HEK293T (cell line): Measurements from ENCODE around the gene RAD51B.

Source experiments
- CTCF ChIA-PET: fragments of 350-600 bp; formaldehyde crosslinking; extraction: SDS; loops from one replicate; lab custom pipeline; 2021; ENCODE audit warnings: antibody characterized with exemption, inconsistent platforms; lab: Yijun Ruan, JAX
- POLR2A ChIA-PET: fragments of 350-600 bp; formaldehyde crosslinking; extraction: SDS; loops from one replicate; lab custom pipeline; 2020; ENCODE audit warnings: antibody characterized with exemption, inconsistent platforms; lab: Yijun Ruan, JAX
- DNase-seq: peaks from one replicate; pipeline ENCODE4 v3.0.0; 2012; ENCODE audit warnings: mixed read lengths; ENCODE audit errors: extremely low spot score
- ARNT ChIP-seq: fragments of 450-650 bp; IDR thresholded peaks from 2 replicates; pipeline ENCODE4 v1.6.1; 2017; ENCODE audit warnings: mild to moderate bottlenecking
- BHLHE40 ChIP-seq: fragments of 450-650 bp; IDR thresholded peaks from 2 replicates; pipeline ENCODE4 v1.6.1; 2016; ENCODE audit warnings: mild to moderate bottlenecking, moderate library complexity, borderline replicate concordance
- CTBP1 ChIP-seq: fragments of 450-650 bp; IDR thresholded peaks from 2 replicates; pipeline ENCODE4 v1.6.1; 2016; ENCODE audit warnings: borderline replicate concordance
- ELF4 ChIP-seq: fragments of 450-650 bp; IDR thresholded peaks from 2 replicates; pipeline ENCODE4 v1.6.1; 2017; ENCODE audit warnings: antibody characterized with exemption
- FOXA1 ChIP-seq: fragments of 450-650 bp; IDR thresholded peaks from 2 replicates; pipeline ENCODE4 v1.6.1; 2016; ENCODE audit warnings: mild to moderate bottlenecking
- FOXK2 ChIP-seq: fragments of 450-650 bp; IDR thresholded peaks from 2 replicates; pipeline ENCODE4 v1.6.1; 2016; ENCODE audit warnings: mild to moderate bottlenecking
- FOXM1 ChIP-seq: fragments of 450-650 bp; IDR thresholded peaks from 2 replicates; pipeline ENCODE4 v1.6.1; 2017; ENCODE audit warnings: mild to moderate bottlenecking, borderline replicate concordance
- HDGF ChIP-seq: fragments of 450-650 bp; IDR thresholded peaks from 2 replicates; pipeline ENCODE4 v1.6.1; 2017; ENCODE audit warnings: antibody characterized with exemption, borderline replicate concordance
- L3MBTL2 ChIP-seq: fragments of 450-650 bp; conservative IDR thresholded peaks from 2 replicates; pipeline ENCODE4 v1.6.1; 2016; ENCODE audit warnings: mild to moderate bottlenecking
- LEF1 ChIP-seq: fragments of 450-650 bp; IDR thresholded peaks from 2 replicates; pipeline ENCODE4 v1.6.1; 2017; ENCODE audit warnings: mild to moderate bottlenecking, borderline replicate concordance
- NFRKB ChIP-seq: fragments of 450-650 bp; IDR thresholded peaks from 2 replicates; pipeline ENCODE4 v1.6.1; 2016; ENCODE audit warnings: mild to moderate bottlenecking, moderate library complexity
- SP1 ChIP-seq: fragments of 450-650 bp; IDR thresholded peaks from 2 replicates; pipeline ENCODE4 v1.6.1; 2017
- SUZ12 ChIP-seq: fragments of 450-650 bp; IDR thresholded peaks from 2 replicates; pipeline ENCODE4 v1.6.1; 2016; ENCODE audit warnings: mild to moderate bottlenecking
- TARDBP ChIP-seq: fragments of 450-650 bp; IDR thresholded peaks from 2 replicates; pipeline ENCODE4 v1.6.1; 2016
- ZNF384 ChIP-seq: fragments of 450-650 bp; IDR thresholded peaks from 2 replicates; pipeline ENCODE4 v1.6.1; 2016
- TF ChIP-seq, protein P1 (sequence below): fragments of 450-650 bp; IDR thresholded peaks from 2 replicates; pipeline ENCODE4 v1.6.1; 2016

RAD51B gene

DNA sequence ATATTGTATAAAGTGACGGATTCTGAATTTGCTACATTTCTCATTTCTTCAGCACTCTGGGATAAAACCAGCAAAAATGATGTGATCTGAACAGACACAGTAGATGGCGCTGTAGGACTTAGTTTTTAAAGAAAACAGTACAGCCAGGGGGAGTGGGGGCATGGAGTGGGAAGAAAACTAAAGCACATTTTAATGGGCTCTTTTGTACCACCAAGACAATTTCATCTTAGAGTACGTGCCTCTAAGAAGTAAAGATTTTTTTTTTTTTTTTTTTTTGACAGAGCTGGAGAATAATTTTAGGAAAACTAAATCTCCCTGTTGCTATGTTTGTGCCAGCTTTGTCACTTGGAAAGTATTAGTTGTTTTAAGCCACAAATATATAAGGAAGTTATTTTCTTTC lies 124.4 kb downstream of the RAD51B start:
- TF ChIP-seq CTBP1 (no peak), BHLHE40 (no peak), ZNF384 (peak; percentile 43; the same call in 1 of the 2 replicates), LEF1 (no peak), FOXA1 (no peak)
- POLR2A ChIA-PET: no interaction called here
- CTCF ChIA-PET: interaction anchor here (0.6 to 2.2 kb wide), 8 partner anchors 10 to 873 kb away, joined by 3 to 8 read pairs (median 5); no protein-coding TSS in a partner anchor
- DNase-seq: peak; percentile 58

DNA sequence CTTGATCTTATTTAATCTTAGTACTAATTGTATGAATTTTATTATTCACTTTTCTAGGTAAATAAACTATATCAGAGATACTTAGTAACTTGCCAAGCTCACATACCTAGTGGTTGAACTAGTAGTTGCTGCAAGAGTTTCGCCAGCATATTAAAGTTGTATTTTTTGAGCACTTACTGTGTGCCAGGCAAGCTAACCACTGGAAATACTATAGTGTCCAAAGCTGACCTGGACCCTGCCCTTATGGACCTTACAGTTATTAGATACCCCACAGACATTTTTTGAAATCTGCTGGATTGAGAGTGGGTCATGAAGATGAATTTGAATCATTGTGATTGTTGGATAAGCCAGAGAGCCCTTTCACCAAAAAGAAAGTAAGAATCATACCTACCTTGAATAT lies 125.0 kb downstream of the RAD51B start:
- ChIA-PET POLR2A (no interaction called here), CTCF (interaction anchor here (0.6 to 2.2 kb wide), 9 partner anchors 13 to 872 kb away, joined by 3 to 8 read pairs (median 5); no protein-coding TSS in a partner anchor)
- no peak for DNase-seq
- TF ChIP-seq FOXA1 (no peak), BHLHE40 (no peak), LEF1 (no peak), ZNF384 (no peak), HDGF (no peak), ELF4 (no peak), FOXM1 (no peak)

DNA sequence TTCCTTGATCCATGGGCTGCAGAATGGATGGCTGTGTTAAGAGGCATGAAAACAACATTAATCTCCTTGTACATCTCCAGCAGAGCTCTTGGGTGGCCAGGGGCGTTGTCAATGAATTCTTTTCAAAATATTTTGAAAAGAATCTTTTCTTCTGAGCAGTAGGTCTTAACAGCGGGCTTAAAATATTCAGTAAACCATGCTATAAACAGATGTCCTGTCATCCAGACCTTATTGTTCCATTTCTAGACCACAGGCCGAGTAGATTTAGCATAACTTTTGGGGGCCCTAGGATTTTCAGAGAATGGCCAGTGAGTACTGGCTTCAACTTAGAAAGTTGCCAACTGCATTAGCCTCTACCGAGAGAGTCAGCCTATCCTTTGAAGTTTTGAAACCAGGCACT lies 130.2 kb downstream of the RAD51B start:
- CTCF ChIA-PET: no interaction called here
- POLR2A ChIA-PET: no interaction called here
- DNase-seq: no peak
- no peak for TF ChIP-seq FOXK2
- no peak for TF ChIP-seq ARNT
- TF ChIP-seq ELF4: no peak
- TF ChIP-seq, protein P1, sequence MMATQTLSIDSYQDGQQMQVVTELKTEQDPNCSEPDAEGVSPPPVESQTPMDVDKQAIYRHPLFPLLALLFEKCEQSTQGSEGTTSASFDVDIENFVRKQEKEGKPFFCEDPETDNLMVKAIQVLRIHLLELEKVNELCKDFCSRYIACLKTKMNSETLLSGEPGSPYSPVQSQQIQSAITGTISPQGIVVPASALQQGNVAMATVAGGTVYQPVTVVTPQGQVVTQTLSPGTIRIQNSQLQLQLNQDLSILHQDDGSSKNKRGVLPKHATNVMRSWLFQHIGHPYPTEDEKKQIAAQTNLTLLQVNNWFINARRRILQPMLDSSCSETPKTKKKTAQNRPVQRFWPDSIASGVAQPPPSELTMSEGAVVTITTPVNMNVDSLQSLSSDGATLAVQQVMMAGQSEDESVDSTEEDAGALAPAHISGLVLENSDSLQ: no peak
- no peak for TF ChIP-seq NFRKB
- no peak for TF ChIP-seq ZNF384
- no peak for TF ChIP-seq FOXM1
- TF ChIP-seq HDGF: no peak
- no peak for TF ChIP-seq FOXA1
- no peak for TF ChIP-seq TARDBP
- no peak for TF ChIP-seq SUZ12
- TF ChIP-seq LEF1: no peak
- TF ChIP-seq SP1: no peak
- no peak for TF ChIP-seq L3MBTL2
- no peak for TF ChIP-seq BHLHE40
- no peak for TF ChIP-seq CTBP1

DNA sequence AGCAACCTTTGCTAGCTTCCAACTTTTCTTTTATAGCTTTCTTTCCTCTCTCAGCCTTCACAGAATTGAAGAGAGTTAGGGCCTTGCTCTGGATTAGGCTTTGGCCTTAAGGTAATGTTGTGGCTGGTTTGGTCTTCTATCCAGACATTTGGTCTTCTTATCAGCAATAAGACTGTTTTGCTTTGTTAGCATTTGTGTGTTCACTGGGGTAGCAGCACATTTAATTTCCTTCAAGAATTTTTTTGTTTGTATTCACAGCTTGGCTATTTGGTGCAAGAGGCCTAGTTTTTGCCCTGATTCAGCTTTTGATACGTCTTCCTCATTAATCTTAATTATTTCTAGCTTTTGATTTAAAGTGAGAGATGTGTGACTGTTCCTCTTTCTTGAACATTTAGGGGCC lies 130.8 kb downstream of the RAD51B start:
- no peak for DNase-seq
- ChIA-PET CTCF (interaction anchor here (0.7 kb wide), 1 partner anchor 112 kb away, joined by 3 read pairs; no protein-coding TSS in a partner anchor), POLR2A (interaction anchor here (0.7 kb wide), 1 partner anchor 21 kb away, joined by 3 read pairs; no protein-coding TSS in a partner anchor)
- TF ChIP-seq HDGF: no peak
- no peak for TF ChIP-seq LEF1
- TF ChIP-seq SUZ12: no peak
- TF ChIP-seq ELF4: no peak
- no peak for TF ChIP-seq FOXA1
- no peak for TF ChIP-seq FOXM1
- TF ChIP-seq FOXK2: no peak
- TF ChIP-seq, protein P1: no peak
- no peak for TF ChIP-seq TARDBP
- no peak for TF ChIP-seq NFRKB
- no peak for TF ChIP-seq ARNT

DNA sequence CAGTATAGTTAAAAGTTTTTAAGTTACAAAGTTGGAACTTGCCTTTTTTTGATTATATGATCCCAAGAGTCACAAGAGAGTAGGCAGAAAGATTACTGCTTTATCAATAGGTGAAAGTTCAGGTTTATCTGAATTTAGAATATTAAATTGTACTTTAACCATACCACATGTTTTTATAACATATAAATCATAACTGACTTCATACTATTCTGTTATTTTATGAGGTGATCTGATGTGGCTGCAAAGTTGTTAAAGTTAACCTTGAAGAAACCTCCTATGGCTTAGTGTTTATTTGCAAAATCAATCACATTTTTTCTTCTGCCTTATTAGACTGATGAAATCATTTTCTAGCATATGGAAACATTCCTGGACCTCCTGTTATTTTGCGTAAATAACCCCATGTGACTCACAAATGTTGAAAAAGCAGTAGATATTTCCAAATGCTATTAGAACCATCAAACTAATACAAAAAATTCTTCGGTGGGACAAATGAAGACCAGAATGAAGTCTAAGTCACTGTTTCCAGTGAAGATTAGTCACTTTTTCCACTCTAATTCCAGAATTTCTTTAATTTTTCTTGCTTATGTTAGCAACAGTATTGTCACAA lies 132.1 kb downstream of the RAD51B start:
- ChIA-PET POLR2A (no interaction called here), CTCF (interaction anchor here (0.6 kb wide), 1 partner anchor 706 kb away, joined by 6 read pairs; no protein-coding TSS in a partner anchor)
- no peak for TF ChIP-seq FOXM1
- TF ChIP-seq, protein P1: 0 out of 2 replicates have a peak, but pooled peaks have one; percentile 18
- no peak for TF ChIP-seq SUZ12
- DNase-seq: no peak

DNA sequence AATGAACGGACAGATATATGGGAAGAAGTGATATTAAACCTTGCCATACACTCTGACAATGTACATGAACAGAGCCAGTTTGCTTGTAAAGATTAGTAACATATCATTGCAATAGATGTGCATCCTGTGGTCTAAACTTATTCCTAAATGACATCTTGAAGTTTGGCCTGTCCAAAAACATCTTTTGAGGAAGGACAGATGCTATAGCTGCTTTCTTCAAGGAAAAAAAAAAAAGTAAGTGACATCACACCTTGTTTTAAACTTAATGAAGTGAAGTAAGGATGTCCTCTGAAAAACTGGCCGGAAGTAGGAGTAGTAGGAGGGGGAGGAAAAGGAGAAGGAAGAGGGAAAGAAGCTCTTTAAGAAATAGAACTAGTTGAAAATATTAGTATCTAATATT lies 132.8 kb downstream of the RAD51B start:
- CTCF ChIA-PET: interaction anchor here (0.6 to 0.7 kb wide), 2 partner anchors 191 to 705 kb away, joined by 3 to 6 read pairs; no protein-coding TSS in a partner anchor
- DNase-seq: no peak
- POLR2A ChIA-PET: no interaction called here
- TF ChIP-seq CTBP1 (no peak), FOXM1 (no peak), FOXA1 (no peak), ZNF384 (no peak), ELF4 (no peak), LEF1 (no peak), NFRKB (no peak), SP1 (no peak), SUZ12 (no peak), BHLHE40 (no peak), HDGF (no peak), TARDBP (no peak), FOXK2 (no peak), L3MBTL2 (no peak), ARNT (no peak)
- TF ChIP-seq, protein P1: no peak
